GM23338 (cell line): ENCODE results near the gene MICA.

Experiments used
- CREB1 ChIP-seq: fragments of 250-450 bp; sonication (Bioruptor Pico); IDR thresholded peaks from 2 replicates; pipeline ENCODE4 v1.5.0; 2020; ENCODE audit warnings: low read depth, mild to moderate bottlenecking, moderate library complexity
- CTCF ChIP-seq, 2 experiments: fragments of 200-600 bp in 1 of 2; sonication (generic) in 1 of 2; conservative IDR thresholded peaks; 2 replicates each; pipeline versions ENCODE4 v1.5.1 to v1.6.1; 2016 to 2017; ENCODE audit warnings: antibody characterized with exemption in 2 of 2, low read depth in 2 of 2, mild to moderate bottlenecking in 2 of 2, moderate library complexity in 1 of 2
- ETS1 ChIP-seq: IDR thresholded peaks from 2 replicates; pipeline ENCODE4 v1.6.1; 2016; ENCODE audit warnings: antibody characterized with exemption
- EZH2 ChIP-seq: fragments of 200-600 bp; sonication (generic); IDR thresholded peaks from one replicate; pipeline ENCODE4 v1.8.0; 2017; ENCODE audit warnings: antibody characterized with exemption, mild to moderate bottlenecking, low read depth; ENCODE audit not compliant: unreplicated experiment
- EZH2phosphoT487 ChIP-seq: fragments of 200-600 bp; sonication (generic); IDR thresholded peaks from one replicate; pipeline ENCODE4 v1.8.1; 2018; ENCODE audit warnings: antibody characterized with exemption; ENCODE audit not compliant: unreplicated experiment
- JUNB ChIP-seq: IDR thresholded peaks from one replicate; pipeline ENCODE4 v1.6.1; 2016; ENCODE audit warnings: antibody characterized with exemption; ENCODE audit not compliant: unreplicated experiment
- POLR2AphosphoS5 ChIP-seq: IDR thresholded peaks from 2 replicates; pipeline ENCODE4 v1.6.1; 2016; ENCODE audit warnings: antibody characterized with exemption, low read depth
- REST ChIP-seq: IDR thresholded peaks from one replicate; pipeline ENCODE4 v1.6.1; 2018; ENCODE audit warnings: antibody characterized with exemption; ENCODE audit not compliant: unreplicated experiment
- STAT1 ChIP-seq: IDR thresholded peaks from one replicate; pipeline ENCODE4 v1.6.1; 2016; ENCODE audit warnings: antibody characterized with exemption; ENCODE audit not compliant: unreplicated experiment
- ZNF114 ChIP-seq: fragments of 250-450 bp; sonication (Bioruptor Pico); IDR thresholded peaks from 2 replicates; pipeline ENCODE4 v1.5.0; 2020; ENCODE audit warnings: mild to moderate bottlenecking, moderate library complexity
- ZNF331 ChIP-seq: fragments of 250-450 bp; sonication (Bioruptor Pico); IDR thresholded peaks from 2 replicates; pipeline ENCODE4 v1.5.0; 2020; ENCODE audit warnings: low read depth, mild to moderate bottlenecking, moderate library complexity
- ZNF462 ChIP-seq: fragments of 250-450 bp; sonication (Bioruptor Pico); IDR thresholded peaks from 2 replicates; pipeline ENCODE4 v1.5.0; 2020; ENCODE audit warnings: mild to moderate bottlenecking, moderate library complexity

- no peak for TF ChIP-seq POLR2AphosphoS5
- TF ChIP-seq REST, result no peak
- TF ChIP-seq CTCF (conservative IDR thresholded peaks at IDR 0.05; ENCODE audit: low read depth in 2 of 2), result no peak
- no peak for TF ChIP-seq EZH2
- TF ChIP-seq EZH2phosphoT487, result no peak
- no peak for TF ChIP-seq JUNB
- no peak for TF ChIP-seq ETS1
- no peak for TF ChIP-seq ZNF462 (CRISPR knock-in tag)
- TF ChIP-seq STAT1, result no peak
- TF ChIP-seq CREB1 (CRISPR knock-in tag), result no peak
- TF ChIP-seq ZNF114 (CRISPR knock-in tag), result no peak
- no peak for TF ChIP-seq ZNF331 (CRISPR knock-in tag)
Observed at GRCh38 chr6:31420546-31420945, 17.2 kb downstream of the MICA start.
